ENCODE measurements around the gene COX7A1.
"Not testable (repeated sequence)": the region's sequence is repeated elsewhere in the genome, so short reads cannot be mapped to it uniquely, and the experiment has no call there.

The COX7A1 gene

GRCh38 chr19:36152352-36153091 lies at the start of gene COX7A1:
Gene COX7A1 (minus strand): TSS chr19:36152447. CDS start chr19:36152407, 40 bp downstream.
- no peak for DNase-seq

GRCh38 chr19:36201684-36202083 lies 49.4 kb upstream of the COX7A1 start:
- no peak for DNase-seq

GRCh38 chr19:36198119-36198518 lies 45.9 kb upstream of the COX7A1 start:
- DNase-seq = no peak

GRCh38 chr19:36196249-36196648 lies 44.0 kb upstream of the COX7A1 start:
- no peak for DNase-seq

- not testable (repeated sequence) for DNase-seq
Measured at GRCh38 chr19:36186722-36187121, 34.5 kb upstream of the COX7A1 start.

- DNase-seq = no peak
Measured at GRCh38 chr19:36183245-36183628, 31.0 kb upstream of the COX7A1 start.

- no peak for DNase-seq
Measured at GRCh38 chr19:36182612-36183244, 30.5 kb upstream of the COX7A1 start.

- DNase-seq = not testable (repeated sequence)
Measured at GRCh38 chr19:36179077-36179476, 26.8 kb upstream of the COX7A1 start.

GRCh38 chr19:36173846-36174245 lies 21.6 kb upstream of the COX7A1 start:
- DNase-seq = not testable (repeated sequence)

GRCh38 chr19:36172852-36173251 lies 20.6 kb upstream of the COX7A1 start:
- no peak for DNase-seq

GRCh38 chr19:36169084-36169760 lies 17.0 kb upstream of the COX7A1 start:
- no peak for DNase-seq

GRCh38 chr19:36163813-36164212 lies 11.6 kb upstream of the COX7A1 start:
- no peak for DNase-seq

GRCh38 chr19:36160821-36161596 lies 8.8 kb upstream of the COX7A1 start:
- no peak for DNase-seq

GRCh38 chr19:36153126-36153525 lies 879 bp upstream of the COX7A1 start:
- no peak for DNase-seq

GRCh38 chr19:36152019-36152351 lies 262 bp downstream of the COX7A1 start:
- DNase-seq = no peak

GRCh38 chr19:36151144-36152018 lies 866 bp downstream of the COX7A1 start:
- no peak for DNase-seq

GRCh38 chr19:36150586-36150985 lies 1.7 kb downstream of the COX7A1 start:
- DNase-seq = no peak

GRCh38 chr19:36149673-36150406 lies 2.4 kb downstream of the COX7A1 start:
- DNase-seq = no peak

- no peak for DNase-seq
Measured at GRCh38 chr19:36144624-36145023, 7.6 kb downstream of the COX7A1 start.

- no peak for DNase-seq
Measured at GRCh38 chr19:36142496-36142895, 9.8 kb downstream of the COX7A1 start.

GRCh38 chr19:36142046-36142445 lies 10.2 kb downstream of the COX7A1 start:
- DNase-seq = no peak
